Nephron progenitor cell (in vitro differentiated cells): Measurements from ENCODE around the gene C10orf95.

Experiments
- DNase-seq: peaks from one replicate; pipeline ENCODE4 v3.0.0; 2021
- H3K27ac Mint-ChIP-seq: 2 replicates; pipeline ENCODE4 v1.8.0; 2021; ENCODE audit warnings: mild to moderate bottlenecking, moderate library complexity, mixed read lengths
- H3K27me3 Mint-ChIP-seq: 2 replicates; pipeline ENCODE4 v1.8.0; 2021; ENCODE audit warnings: mild to moderate bottlenecking, low read depth, mixed read lengths; ENCODE audit not compliant: poor library complexity
- H3K36me3 Mint-ChIP-seq: 2 replicates; pipeline ENCODE4 v1.8.0; 2021; ENCODE audit warnings: low read depth, mixed read lengths
- H3K4me1 Mint-ChIP-seq: 2 replicates; pipeline ENCODE4 v1.8.0; 2021; ENCODE audit warnings: mixed read lengths
- H3K4me3 Mint-ChIP-seq: 2 replicates; pipeline ENCODE4 v1.8.0; 2021; ENCODE audit warnings: mild to moderate bottlenecking, moderate library complexity, mixed read lengths
- H3K9me3 Mint-ChIP-seq: 2 replicates; pipeline ENCODE4 v1.8.0; 2021; ENCODE audit warnings: mild to moderate bottlenecking, moderate library complexity, mixed read lengths
- CTCF ChIP-seq: fragments of 200-600 bp; sonication (generic); IDR thresholded peaks from 2 replicates; pipeline ENCODE4 v1.5.0; 2021; ENCODE audit warnings: antibody characterized with exemption

Gene C10orf95

GRCh38 chr10:102444851-102445250, 6.5 kb downstream of the C10orf95 start:
- Mint-ChIP-seq H3K9me3 (no peaks in the 10 kb centered on the region), H3K4me3 (no peak overlapping the region), H3K27ac (no peak overlapping the region), H3K27me3 (peaks cover 13% of the 10 kb centered on the region), H3K4me1 (peaks cover 25% of the 10 kb centered on the region), H3K36me3 (no peaks in the 10 kb centered on the region)
- DNase-seq: no peak
- TF ChIP-seq CTCF: no peak

GRCh38 chr10:102438374-102438773, 13.0 kb downstream of the C10orf95 start:
- Mint-ChIP-seq H3K27me3 (peaks cover 8% of the 10 kb centered on the region), H3K9me3 (no peaks in the 10 kb centered on the region), H3K27ac (peak overlapping the region; percentile 31), H3K4me1 (peaks cover 61% of the 10 kb centered on the region), H3K4me3 (peak overlapping the region; percentile 1), H3K36me3 (no peaks in the 10 kb centered on the region)
- no peak for TF ChIP-seq CTCF
- DNase-seq: no peak

GRCh38 chr10:102437515-102437914, 13.8 kb downstream of the C10orf95 start:
- no peak for TF ChIP-seq CTCF
- peaks cover 65% of the 10 kb centered on the region for H3K4me1 Mint-ChIP-seq
- DNase-seq: no peak
- H3K4me3 Mint-ChIP-seq: no peak overlapping the region
- no peaks in the 10 kb centered on the region for H3K36me3 Mint-ChIP-seq
- no peak overlapping the region for H3K27ac Mint-ChIP-seq
- H3K9me3 Mint-ChIP-seq: no peaks in the 10 kb centered on the region
- peaks cover 1% of the 10 kb centered on the region for H3K27me3 Mint-ChIP-seq

GRCh38 chr10:102436312-102436711, 15.0 kb downstream of the C10orf95 start:
- H3K27me3 Mint-ChIP-seq: no peaks in the 10 kb centered on the region
- no peaks in the 10 kb centered on the region for H3K36me3 Mint-ChIP-seq
- no peak for TF ChIP-seq CTCF
- peaks cover 67% of the 10 kb centered on the region for H3K4me1 Mint-ChIP-seq
- no peak for DNase-seq
- H3K4me3 Mint-ChIP-seq: peak overlapping the region; percentile 63
- H3K27ac Mint-ChIP-seq: peak overlapping the region; percentile 54
- H3K9me3 Mint-ChIP-seq: no peaks in the 10 kb centered on the region

- DNase-seq: peak; percentile 52
- Mint-ChIP-seq H3K36me3 (no peaks in the 10 kb centered on the region), H3K4me3 (peak overlapping the region; percentile 63), H3K27ac (peak overlapping the region; percentile 54), H3K27me3 (no peaks in the 10 kb centered on the region), H3K4me1 (peaks cover 64% of the 10 kb centered on the region), H3K9me3 (no peaks in the 10 kb centered on the region)
- no peak for TF ChIP-seq CTCF
Measured at GRCh38 chr10:102435529-102436233, 15.7 kb downstream of the C10orf95 start.

- no peaks in the 10 kb centered on the region for H3K9me3 Mint-ChIP-seq
- DNase-seq: no peak
- H3K27ac Mint-ChIP-seq: peak overlapping the region; percentile 16
- no peak for TF ChIP-seq CTCF
- peak overlapping the region; percentile 63 for H3K4me3 Mint-ChIP-seq
- no peaks in the 10 kb centered on the region for H3K36me3 Mint-ChIP-seq
- H3K27me3 Mint-ChIP-seq: no peaks in the 10 kb centered on the region
- H3K4me1 Mint-ChIP-seq: peaks cover 62% of the 10 kb centered on the region
Measured at GRCh38 chr10:102435133-102435497, 16.2 kb downstream of the C10orf95 start.
